Activated CD4-positive, CD25-positive, alpha-beta regulatory T cell treated with anti-CD3 and anti-CD28 coated beads, Interleukin-2, amount 50 U/mL, for 16 hours (primary cell): Measurements from ENCODE around the gene KLK1.

Experiments
- DNase-seq: peaks from one replicate; pipeline ENCODE4 v3.0.0-alpha.2; 2020; ENCODE audit warnings: low read depth, low spot score

The KLK1 gene

GRCh38 chr19:50823389-50824042 is at the start of gene KLK1:
Gene KLK1, minus strand, starts transcription at chr19:50823787. Its CDS starts 39 bp downstream, at chr19:50823748.
- DNase-seq: no peak

- no peak for DNase-seq
These were observed 49.5 kb upstream of the KLK1 start, which contains the start of gene KLK2 for GRCh38 chr19:50873056-50873455. Gene KLK2, plus strand, starts transcription at chr19:50873439. Its CDS starts 35 bp downstream, at chr19:50873474.

- no peak for DNase-seq
These were observed 47.0 kb upstream of the KLK1 start for GRCh38 chr19:50870417-50871089.

GRCh38 chr19:50869479-50869878 is 45.9 kb upstream of the KLK1 start:
- DNase-seq: no peak

- no peak for DNase-seq
These were observed 38.1 kb upstream of the KLK1 start for GRCh38 chr19:50861496-50862286.

GRCh38 chr19:50861010-50861409 is 37.4 kb upstream of the KLK1 start:
- DNase-seq: no peak

- DNase-seq: no peak
These were observed 36.3 kb upstream of the KLK1 start for GRCh38 chr19:50859849-50860248.

- no peak for DNase-seq
These were observed 35.3 kb upstream of the KLK1 start for GRCh38 chr19:50858886-50859285.

GRCh38 chr19:50857366-50857765 is 33.8 kb upstream of the KLK1 start:
- DNase-seq: no peak

GRCh38 chr19:50854636-50855410 is 31.2 kb upstream of the KLK1 start, which contains the start of gene KLK3:
Gene KLK3, plus strand, starts transcription at chr19:50854915. Its CDS starts 41 bp downstream, at chr19:50854956.
- no peak for DNase-seq

GRCh38 chr19:50851620-50852019 is 28.0 kb upstream of the KLK1 start:
- no peak for DNase-seq

GRCh38 chr19:50850738-50851137 is 27.2 kb upstream of the KLK1 start:
- no peak for DNase-seq

- no peak for DNase-seq
These were observed 20.8 kb upstream of the KLK1 start for GRCh38 chr19:50844296-50844935.

GRCh38 chr19:50843701-50844221 is 20.2 kb upstream of the KLK1 start:
- no peak for DNase-seq

- no peak for DNase-seq
These were observed 19.6 kb upstream of the KLK1 start for GRCh38 chr19:50843205-50843604.

GRCh38 chr19:50842130-50842529 is 18.5 kb upstream of the KLK1 start:
- no peak for DNase-seq

- no peak for DNase-seq
These were observed 16.4 kb upstream of the KLK1 start for GRCh38 chr19:50839712-50840655.

- DNase-seq: no peak
These were observed 14.7 kb upstream of the KLK1 start for GRCh38 chr19:50838239-50838638.

GRCh38 chr19:50837300-50837699 is 13.7 kb upstream of the KLK1 start:
- no peak for DNase-seq
